NT2/D1 (cell line): ENCODE measurements around the gene RPAIN.

ENCODE experiments used
- YY1 ChIP-seq: IDR thresholded peaks from 2 replicates; pipeline ENCODE4 v1.6.1; 2011; ENCODE audit not compliant: insufficient read length, insufficient read depth
- ZNF274 ChIP-seq: IDR thresholded peaks from 2 replicates; pipeline ENCODE4 v1.6.1; 2011; ENCODE audit warnings: mild to moderate bottlenecking, low read depth, low read length

DNA sequence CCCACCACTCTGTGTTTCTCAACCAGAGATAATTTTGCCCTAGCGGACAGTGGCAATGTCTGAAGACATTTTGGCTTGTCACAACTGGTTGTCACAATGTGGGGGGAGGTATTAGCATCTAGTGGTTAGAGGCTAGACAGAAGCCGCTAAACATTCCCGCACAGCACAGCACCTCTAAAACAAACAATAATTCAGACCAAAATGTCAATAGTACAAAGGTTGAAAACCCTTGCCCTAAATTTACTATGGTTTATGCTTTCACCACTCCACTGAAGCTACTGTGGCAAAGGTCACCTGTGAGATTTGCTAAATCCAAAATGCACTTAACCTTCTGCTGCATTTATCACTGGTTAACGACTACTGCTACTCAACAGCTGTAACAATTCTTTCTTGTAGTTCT, 14.6 kb upstream of the RPAIN start:
- TF ChIP-seq ZNF274 (no peak), YY1 (no peak)
